ENCODE measurements around the gene ATXN1.

ATXN1 gene

GRCh38 chr6:16698162-16698533 lies 63.1 kb downstream of the ATXN1 start:
- DNase-seq (ENCODE audit: low spot score) = no peak

GRCh38 chr6:16697437-16698161 lies 63.7 kb downstream of the ATXN1 start:
- DNase-seq (ENCODE audit: low spot score) = no peak

- no peak for DNase-seq (ENCODE audit: low spot score)
These were observed 64.8 kb downstream of the ATXN1 start for GRCh38 chr6:16696496-16696895.

GRCh38 chr6:16694781-16695578 lies 66.3 kb downstream of the ATXN1 start:
- no peak for DNase-seq (ENCODE audit: low spot score)

- no peak for DNase-seq (ENCODE audit: low spot score)
These were observed 69.9 kb downstream of the ATXN1 start for GRCh38 chr6:16691324-16691723.

GRCh38 chr6:16690608-16691142 lies 70.6 kb downstream of the ATXN1 start:
- no peak for DNase-seq (ENCODE audit: low spot score)

GRCh38 chr6:16689788-16690607 lies 71.3 kb downstream of the ATXN1 start:
- no peak for DNase-seq (ENCODE audit: low spot score)

GRCh38 chr6:16688984-16689636 lies 72.2 kb downstream of the ATXN1 start:
- no peak for DNase-seq (ENCODE audit: low spot score)

- no peak for DNase-seq (ENCODE audit: low spot score)
These were observed 72.8 kb downstream of the ATXN1 start for GRCh38 chr6:16688436-16688835.

GRCh38 chr6:16687045-16687444 lies 74.2 kb downstream of the ATXN1 start:
- no peak for DNase-seq (ENCODE audit: low spot score)

- no peak for DNase-seq (ENCODE audit: low spot score)
These were observed 76.2 kb downstream of the ATXN1 start for GRCh38 chr6:16684896-16685554.

- DNase-seq (ENCODE audit: low spot score) = no peak
These were observed 77.0 kb downstream of the ATXN1 start for GRCh38 chr6:16684195-16684689.

- DNase-seq (ENCODE audit: low spot score) = no peak
These were observed 77.5 kb downstream of the ATXN1 start for GRCh38 chr6:16683641-16684194.

- DNase-seq (ENCODE audit: low spot score) = no peak
These were observed 79.9 kb downstream of the ATXN1 start for GRCh38 chr6:16681260-16681873.

GRCh38 chr6:16679050-16679449 lies 82.2 kb downstream of the ATXN1 start:
- no peak for DNase-seq (ENCODE audit: low spot score)

- no peak for DNase-seq (ENCODE audit: low spot score)
These were observed 83.8 kb downstream of the ATXN1 start for GRCh38 chr6:16677458-16677857.

GRCh38 chr6:16676978-16677377 lies 84.3 kb downstream of the ATXN1 start:
- DNase-seq (ENCODE audit: low spot score) = no peak

GRCh38 chr6:16676376-16676775 lies 84.9 kb downstream of the ATXN1 start:
- DNase-seq (ENCODE audit: low spot score) = no peak

GRCh38 chr6:16674801-16675392 lies 86.4 kb downstream of the ATXN1 start:
- DNase-seq (ENCODE audit: low spot score) = no peak
